ENCODE results near the gene JHY.

- TF ChIP-seq CTCF (IDR thresholded peaks at IDR 0.05) (no peak), EZH2 (IDR thresholded peaks at IDR 0.05; ENCODE audit: borderline replicate concordance, insufficient read depth, low read depth, low read length, poor library complexity, severe bottlenecking) (no peak)
These were observed 18.0 kb upstream of the JHY start for GRCh38 chr11:122864386-122865115.

All from B cell (primary cell).